LHCN-M2 (cell line): ENCODE measurements around the gene VRK1. TPM values are rescaled to one million over a fixed set of nuclear protein-coding genes. Genes with fewer than 3 reads are reported as not detected.

Experiments used
- DNase-seq: peaks from one replicate; pipeline ENCODE4 v3.0.0-alpha.2; 2012; ENCODE audit warnings: low read depth
- total RNA-seq: library from RNA; depleted of rRNA; stranded (reverse); fragments of >200 nt; gene quantifications from 2 replicates; pipeline ENCODE4 v1.2.3, GENCODE V29; 2014

VRK1 gene
- total RNA-seq, 1 experiment from 2014 or later: 58.0 TPM

DNA sequence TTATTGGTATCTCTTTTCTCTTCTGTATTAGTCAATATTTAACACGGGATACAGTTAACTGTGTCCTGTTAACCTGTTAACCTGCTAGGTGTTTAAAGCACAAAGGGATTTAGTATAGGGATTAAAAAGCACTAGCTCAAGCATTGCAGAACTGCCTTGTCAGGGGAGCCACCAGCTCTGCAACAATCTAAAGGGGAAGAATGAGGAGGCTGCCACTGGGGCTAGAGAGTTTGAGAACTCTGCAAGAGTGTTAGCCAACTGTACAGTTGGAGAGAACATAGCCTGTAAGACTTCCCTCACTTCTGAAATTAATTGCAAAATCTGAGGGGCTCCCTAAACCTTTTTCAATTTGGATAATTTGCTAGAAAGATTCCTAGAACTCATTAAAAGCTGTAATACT lies 6.5 kb upstream of the VRK1 start:
- no peak for DNase-seq

DNA sequence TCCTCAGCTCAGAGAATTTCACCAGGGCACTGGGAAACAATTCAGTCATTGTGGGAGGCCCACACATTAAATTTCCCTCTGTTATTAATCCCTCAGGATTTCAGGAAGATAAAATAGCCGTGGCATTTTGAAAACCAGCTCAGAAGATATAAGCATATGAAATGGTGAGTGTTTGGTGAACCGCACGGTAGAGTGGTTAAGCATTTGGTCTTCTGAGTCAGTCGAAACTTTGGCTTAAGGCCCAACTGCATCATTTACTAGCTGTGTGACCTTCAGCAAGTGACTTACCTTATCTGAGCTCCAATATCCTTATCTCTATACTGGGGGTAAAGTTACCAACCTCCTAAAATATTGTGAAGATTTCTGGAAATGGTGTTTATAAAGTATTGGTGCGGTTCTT lies 5.2 kb upstream of the VRK1 start:
- DNase-seq: no peak

DNA sequence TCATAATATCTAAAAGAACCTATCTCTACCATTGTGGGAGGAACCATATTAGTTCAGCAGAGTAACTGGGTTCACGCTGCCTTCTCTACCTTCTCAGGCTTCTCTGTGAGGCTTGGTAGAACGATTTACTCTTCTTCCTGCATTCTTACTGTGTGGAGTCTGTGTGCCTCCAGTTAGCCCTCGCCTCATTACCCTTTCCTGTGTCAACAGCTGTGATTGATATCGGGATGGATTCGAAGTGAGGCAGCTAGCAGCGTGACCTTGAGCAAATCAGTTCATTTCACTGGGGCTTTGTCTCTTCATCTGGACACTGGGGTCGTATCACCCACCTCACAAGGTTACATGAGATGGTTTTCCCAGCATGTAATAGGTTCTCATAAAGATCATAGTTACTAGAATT lies 4.6 kb upstream of the VRK1 start:
- DNase-seq: no peak

DNA sequence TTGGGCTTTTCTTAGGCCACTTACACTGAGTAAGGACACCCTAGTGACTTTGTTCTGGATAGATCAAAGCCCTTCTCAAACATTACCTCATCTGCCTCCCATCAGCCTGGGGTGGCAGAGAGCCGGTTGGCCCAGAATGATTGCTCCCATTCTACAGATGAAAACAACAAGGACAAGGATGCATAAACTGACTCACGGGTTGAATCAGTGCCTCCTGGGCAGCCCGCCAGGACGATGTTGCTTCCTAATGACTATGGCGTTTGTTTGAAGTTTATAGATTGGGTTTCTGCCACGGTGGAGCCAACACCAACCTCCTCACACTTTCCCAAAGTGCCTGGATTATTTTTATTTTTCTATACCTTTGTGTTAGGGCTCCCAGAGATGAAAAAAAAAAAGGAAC lies 3.6 kb upstream of the VRK1 start:
- DNase-seq: no peak

DNA sequence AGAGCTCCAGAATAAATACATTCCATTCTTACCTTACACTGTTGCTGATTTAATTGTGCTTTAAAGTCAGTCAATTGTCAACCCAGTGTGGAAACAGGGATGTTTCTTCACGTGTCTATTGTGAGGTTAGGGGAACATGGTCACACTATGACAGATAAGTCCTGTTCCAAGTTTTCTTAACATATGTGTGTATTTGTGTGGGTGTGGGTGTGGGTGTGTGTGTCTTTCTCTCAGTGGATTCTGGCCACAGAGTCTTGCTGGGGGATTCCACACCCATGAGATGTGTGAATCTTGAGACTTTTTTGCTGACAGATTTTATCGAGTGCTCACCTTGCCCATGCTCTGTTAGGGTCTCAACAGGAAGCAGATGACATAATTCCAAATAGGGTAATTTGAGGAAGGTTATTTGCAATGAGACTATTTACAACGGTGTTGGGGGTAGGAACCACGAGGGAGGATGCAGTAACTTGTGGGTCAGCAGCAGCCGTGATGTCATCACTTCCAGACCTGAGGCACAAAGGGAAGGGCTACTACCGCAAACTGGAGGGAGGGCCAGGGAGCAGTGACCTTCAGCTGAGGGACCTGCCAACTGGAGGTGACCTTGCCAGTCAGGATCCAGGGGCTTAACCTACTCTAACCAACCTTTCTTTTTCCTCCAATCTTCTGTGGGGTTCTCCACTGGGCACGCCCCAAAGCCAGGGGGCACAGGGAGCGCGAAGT lies 1.9 kb upstream of the VRK1 start:
- DNase-seq: no peak

DNA sequence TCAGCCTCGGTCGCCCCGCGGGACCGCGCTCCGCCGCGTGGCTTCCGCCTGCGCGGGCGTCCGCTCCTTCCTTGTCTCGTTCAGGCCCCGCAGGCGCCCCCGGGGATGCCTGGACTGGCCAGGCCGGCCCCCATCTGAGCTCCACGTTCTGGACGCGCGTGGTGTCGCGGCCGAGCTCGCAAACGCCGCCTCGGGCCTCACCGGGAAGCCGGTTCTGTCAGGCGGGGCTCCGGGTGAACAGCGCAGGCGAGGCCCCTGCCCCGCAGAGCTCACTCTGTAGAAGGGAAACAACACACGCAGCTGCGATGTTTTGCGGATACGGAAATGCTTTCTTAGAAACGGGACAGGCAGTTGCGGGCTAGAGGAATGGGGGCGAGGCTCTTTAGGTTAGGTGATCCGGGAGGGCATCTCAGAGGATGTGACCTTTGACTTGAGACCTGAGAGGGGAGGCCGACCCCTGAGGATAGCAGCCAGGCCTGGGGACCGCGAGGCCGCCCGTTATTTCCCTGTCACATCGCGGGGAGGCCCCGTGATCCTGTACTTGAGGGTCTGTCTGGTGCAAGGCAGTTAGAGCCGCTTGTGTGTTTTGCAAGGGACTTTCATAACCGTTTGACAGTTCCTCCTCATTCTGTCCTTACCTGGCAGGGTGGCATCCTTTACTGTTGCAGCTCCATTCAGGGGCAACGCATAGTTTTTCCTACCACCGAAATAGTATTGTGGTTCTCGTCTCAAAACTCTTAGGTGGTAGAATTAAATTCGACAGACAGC lies 584 bp downstream of the VRK1 start:
- peak; percentile 29 for DNase-seq

DNA sequence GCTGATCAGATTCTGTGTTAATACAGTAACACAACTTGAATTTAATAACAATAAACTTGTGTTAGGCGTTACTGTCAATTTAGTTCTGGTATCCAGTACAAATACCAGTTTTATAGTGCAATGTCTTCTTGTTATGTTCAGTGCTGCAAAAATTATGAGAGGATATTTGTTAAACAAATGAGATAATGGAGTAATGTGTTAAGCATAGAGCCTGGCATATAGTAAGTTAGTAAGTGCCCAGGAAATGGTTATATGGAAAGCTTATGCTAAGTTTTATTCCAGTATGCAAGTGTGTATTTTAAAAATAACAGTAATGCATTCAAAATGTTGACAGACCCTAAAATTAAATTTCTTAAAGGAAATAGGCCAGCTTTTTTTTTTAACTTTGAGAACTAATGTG lies 1.8 kb downstream of the VRK1 start:
- DNase-seq: no peak

DNA sequence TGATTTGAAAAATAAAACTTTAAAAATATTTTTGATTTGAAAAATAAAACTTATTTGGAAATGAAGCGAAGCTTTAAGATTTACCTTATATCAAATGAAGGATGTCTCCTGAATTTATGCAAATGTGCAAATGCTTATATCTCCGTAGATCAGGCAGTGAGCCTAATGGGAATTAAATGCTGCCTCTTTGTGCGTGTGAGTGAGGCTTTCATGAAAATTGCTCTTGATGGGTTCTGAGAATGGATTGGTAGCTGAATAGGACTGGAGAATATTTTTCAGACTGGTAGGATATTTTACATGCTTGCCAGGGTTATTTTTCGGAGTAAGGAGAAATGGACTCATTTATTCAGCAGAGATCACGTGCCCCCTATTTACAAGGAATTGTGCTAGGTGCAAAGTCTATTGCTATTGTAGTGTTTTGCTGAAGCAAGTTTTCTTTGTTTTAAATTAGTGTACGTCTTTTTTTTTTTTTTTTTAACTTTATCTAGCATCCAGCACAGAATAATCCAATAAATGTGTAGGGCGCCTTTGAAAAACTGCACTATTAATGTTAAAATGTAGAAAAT lies 2.4 kb downstream of the VRK1 start:
- no peak for DNase-seq

DNA sequence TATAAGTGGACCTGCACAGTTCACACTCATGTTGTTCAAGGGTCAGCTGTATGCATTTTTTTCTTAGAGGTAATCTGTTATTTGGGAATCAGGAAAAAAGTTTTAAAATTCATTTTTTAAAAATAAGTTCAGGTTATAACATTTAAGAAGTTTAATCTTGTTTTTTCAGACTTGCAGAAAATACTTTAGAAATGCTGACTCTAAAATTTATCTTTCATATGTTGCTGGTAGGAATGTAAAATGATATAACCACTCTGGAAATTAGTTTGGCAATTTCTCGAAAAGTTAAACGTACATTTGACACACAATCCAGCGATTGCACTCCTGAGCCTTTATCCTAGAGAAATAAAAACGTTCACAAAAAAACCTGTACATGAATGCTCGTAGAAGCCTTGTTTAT lies 4.7 kb downstream of the VRK1 start:
- no peak for DNase-seq

DNA sequence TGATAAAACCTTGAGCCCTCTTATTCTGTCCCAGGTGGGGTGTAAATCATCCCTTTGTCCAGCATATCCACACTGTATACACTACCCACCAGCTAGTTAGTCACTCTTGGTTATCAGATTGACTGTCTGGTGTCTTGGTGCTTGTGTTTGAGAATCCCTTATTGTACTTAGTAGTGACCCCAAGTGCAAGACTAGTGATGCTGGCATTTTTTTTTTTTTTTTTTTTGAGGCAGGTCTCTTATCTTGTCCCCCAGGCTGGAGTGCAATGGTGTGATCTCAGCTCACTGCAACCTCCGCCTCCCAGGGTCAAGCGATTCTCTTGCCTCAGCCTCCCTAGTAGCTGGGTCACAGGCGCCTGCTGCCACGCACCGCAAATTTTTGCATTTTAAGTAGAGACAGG lies 5.8 kb downstream of the VRK1 start:
- no peak for DNase-seq

DNA sequence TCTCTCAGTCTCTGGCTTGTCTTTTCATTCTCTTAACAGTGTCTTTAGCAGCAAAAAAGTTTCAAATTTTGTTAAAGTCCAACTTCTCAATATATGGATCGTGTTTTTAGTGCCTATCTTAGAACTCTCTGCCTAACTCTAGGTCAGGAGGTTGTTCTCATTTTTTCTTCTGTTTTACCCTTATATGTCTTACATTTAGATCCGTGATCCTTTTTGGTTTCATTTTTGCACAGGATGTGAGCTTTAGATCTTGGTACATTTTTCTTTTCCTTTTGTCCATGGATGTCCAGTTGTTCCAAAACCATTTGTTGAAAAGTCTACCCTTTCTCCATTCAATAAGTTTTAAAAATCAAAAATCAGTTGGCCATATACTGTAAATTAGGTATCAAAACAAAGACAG lies 6.8 kb downstream of the VRK1 start:
- no peak for DNase-seq

DNA sequence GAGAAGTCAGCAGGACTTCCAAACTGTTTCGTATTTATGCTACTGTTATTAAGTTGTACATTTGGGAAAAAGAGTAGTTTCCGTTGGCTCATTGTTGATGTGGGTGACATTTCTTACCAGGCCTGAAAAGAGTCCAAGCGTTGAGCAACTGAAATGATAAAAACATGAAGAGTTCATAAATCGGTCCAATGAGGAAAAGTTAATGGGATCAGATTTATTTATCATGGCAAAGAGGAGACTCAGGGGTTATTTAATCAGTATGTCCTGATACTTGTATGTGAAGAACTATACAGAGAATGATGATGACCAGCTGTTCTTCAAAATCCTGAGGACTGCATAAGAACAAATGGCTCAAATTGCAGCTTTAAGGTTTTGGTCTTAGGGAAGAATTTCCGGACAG lies 7.7 kb downstream of the VRK1 start:
- DNase-seq: no peak

DNA sequence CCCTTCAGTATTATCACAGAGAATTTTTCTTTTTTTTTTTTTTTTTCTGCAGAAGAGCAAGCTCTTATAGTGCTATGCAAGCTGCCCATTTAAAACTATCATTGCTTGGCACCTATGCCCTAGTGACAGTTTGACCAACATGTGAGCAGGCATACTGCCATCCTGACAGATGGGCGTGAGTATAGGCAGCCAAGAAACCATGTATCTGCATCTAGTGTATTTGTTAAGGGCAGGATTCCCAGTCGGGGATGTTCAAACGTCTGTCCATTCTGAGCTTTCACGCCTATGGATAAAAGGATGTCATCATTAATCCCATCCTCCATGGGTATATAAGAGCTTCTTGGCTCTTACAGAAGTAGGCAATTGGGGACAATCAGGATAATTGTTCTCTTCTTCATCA lies 8.8 kb downstream of the VRK1 start:
- DNase-seq: no peak

DNA sequence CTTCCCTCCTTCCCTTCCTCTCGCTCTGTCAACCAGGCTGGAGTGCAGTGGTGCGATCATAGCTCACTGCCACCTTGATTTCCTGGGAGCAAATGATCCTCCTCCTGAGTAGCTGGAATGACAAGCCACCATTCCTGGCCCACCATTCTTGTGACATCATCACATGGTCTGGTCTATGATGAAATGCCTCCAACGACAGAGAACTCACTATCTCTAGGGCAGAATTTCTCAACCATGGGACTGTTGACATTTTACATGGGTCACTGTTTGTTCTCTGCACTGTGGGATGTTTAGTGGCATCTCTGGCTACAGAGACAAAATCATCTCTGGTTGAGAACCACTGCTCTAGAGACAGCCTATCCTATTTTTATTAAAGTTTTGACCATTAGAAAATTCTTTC lies 9.7 kb downstream of the VRK1 start:
- DNase-seq: no peak

DNA sequence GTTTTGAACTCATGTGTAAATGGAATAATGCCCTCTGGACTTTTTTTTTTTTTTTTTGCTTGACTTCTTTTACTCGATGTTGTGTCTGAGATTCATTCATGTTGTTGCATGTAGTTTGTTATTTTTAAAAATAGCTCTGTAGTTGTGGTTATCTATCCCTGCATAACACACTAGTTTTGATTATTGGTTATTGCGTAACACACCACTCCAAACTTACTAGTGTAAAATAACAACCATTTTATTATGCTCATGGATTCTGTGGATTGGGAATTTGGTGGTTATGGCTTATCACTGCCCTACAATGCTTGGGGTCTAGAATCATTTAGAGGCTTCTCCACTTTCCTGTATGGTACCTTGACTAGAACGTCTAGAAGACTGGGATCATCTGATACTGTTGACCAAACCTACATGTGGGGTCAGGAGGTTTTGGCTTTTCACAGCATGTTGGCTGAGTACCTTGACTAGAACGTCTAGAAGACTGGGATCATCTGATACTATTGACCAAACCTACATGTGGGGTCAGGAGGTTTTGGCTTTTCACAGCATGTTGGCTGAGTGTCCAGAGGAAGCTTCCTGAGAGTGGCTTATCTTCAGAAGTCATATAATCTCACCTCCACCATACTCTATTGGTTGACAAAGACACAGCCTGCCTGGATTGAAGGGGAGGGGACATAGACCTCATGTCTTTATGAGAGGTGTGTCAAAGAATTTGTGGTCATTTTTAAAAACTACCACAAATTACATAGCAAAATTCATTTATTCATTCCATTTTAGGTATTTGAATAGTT lies 11.6 kb downstream of the VRK1 start:
- DNase-seq: no peak

DNA sequence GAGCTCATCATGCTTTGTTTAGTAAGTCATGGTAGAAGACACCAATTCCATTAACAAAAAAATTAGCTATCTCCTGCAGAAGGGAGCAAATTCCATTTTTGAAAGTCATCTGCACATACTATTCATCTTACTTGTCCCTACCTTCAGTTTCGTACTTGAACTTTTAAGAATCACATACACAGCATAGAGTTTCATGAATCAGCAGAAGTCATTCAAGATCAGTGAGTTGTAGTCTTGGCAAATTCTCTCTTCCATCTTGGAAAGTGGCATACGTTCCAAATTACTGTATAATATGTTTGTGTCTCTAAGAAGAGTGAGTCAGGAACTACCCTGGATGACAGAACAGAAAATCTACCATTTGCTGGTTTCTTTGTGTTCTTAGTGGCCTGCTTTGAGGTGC lies 14.1 kb downstream of the VRK1 start:
- DNase-seq: no peak

DNA sequence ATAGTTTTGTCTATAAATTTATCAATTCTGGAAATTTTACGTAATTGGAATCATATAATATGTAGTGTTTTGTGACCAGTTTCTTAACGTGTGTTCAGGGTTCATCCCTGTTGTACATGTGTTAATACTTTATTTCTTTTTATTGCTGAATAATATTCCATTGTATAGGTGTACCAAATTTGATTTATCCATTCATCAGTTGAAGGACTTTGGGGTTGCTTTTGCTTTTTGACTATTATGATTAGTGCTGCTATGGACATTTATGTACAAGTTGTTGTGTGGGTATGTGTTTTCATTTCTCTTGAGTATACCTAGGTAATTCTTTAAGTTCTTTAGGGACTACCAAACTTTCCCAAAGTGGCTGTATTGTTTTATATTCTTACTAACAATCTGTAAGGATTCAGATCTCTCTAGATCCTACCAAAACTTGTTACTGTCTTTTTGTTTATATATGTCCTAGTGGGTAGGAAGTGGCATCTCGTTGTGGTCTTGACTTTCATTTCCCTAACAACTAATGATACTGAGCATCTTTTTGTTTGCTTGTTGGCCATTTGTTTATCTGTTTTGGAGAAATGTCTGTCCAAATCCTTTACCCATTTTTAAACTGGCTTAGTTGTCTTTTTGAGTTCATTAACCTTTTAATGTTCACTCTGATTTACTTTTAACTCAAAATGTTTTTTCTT lies 14.9 kb downstream of the VRK1 start:
- no peak for DNase-seq

DNA sequence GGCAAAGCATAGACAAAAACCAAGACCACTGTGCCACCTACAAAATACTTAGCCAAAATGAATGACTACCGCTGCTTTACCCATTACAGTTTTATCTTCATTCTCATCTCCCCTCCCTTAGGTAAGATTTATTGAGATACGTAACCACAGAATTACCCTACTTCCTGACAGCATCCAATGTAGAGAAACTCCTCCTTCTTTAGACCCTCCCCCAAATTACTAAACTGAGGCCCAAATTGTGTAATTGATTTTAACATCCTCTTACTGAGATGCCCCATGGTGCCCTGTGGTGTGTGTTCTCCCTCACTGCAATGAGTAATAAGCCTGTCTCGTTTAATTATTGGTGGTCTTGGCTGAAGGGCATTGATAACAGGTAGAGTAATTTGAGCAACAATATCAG lies 19.1 kb downstream of the VRK1 start:
- no peak for DNase-seq

DNA sequence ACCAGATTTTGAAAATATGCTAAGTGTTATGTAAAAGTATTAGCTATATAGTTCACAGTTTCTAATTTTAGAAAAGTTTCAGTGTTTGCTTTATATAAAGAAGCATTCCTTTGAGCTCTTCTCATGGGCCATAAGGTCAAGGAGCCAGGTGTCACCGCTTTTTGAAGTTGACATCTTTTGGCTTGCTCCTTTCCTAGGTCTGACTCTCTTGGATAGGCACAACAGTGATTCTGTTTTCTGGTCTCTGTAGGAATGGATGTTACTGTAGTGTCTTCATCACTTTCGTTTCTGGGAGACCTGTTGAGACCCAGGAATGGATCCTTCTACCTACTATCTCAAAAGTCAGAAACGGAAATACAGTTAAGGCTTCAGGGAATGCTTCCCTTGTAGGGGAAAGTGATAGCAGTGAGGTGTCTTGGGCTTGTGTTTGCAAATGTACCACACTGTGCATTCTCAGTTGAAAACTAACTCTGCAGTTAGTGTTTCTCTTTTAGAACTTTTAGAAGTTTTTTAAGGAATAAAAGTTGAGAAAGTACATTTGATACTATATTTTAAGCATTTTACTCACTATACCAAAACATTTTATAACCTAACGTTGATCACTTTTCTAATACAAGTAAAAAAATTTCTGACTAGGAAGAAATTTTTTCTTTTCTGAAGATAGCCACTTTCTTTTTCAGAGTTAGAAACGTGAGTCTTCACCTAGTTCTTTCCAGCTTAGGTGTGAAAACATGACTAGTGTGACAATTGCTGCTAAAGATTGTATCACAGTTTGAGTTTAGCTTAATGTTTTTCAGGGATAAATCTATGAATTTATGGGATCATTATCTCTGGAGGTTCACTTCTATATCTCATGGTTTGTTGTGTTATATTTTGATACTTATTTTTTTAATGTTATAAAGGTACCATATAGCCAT lies 20.8 kb downstream of the VRK1 start:
- DNase-seq: no peak

DNA sequence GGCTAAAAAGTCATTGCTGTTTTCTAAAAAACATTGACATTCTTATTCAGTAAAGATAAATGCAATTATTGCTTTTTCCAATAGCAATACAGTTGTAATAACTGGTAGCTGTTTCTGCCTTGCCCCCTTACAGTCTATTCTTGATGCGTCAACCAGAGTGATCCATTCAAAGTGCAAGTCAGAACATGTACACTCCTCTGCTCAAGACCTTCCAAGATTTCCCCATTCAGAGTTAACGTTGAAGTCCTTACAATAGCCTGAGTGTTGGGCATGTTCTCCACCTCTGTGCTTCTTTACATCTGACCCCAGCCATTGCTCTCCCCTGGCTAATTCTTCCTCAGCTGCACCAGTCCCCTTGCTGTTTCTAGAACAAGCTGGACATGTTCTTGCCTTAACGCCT lies 24.3 kb downstream of the VRK1 start:
- no peak for DNase-seq

DNA sequence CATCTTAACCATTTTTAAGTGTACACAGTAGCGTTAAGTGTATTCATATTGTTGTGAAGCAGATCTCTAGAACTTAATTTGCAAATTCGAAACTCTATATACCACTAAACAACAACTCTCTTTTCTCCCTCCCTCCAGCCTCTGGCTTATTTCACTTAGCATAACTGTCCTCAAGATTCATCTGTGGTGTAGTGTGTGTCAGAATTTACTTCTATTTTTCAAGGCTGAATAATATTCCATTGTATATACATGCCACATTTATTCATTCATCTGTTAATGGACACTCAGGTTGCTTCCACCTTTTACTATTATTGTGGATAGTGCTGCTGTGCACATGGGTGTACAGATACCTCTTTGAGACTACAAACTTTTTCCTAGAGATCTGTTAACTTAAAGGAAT lies 26.5 kb downstream of the VRK1 start:
- no peak for DNase-seq
